PFSK-1 (cell line): ENCODE measurements around the gene CORO2B.

ENCODE experiments used
- FOXP2 ChIP-seq: optimal IDR thresholded peaks from 2 replicates; pipeline ENCODE3; 2011; ENCODE audit warnings: borderline replicate concordance, control low read depth, inconsistent platforms; ENCODE audit not compliant: insufficient read depth; ENCODE audit errors: extremely low read length, extremely low read depth
- POLR2AphosphoS5 ChIP-seq: IDR thresholded peaks from 2 replicates; pipeline ENCODE4 v1.6.1; 2012; ENCODE audit warnings: low read depth, mild to moderate bottlenecking, control low read depth, low read length, moderate library complexity
- SIN3A ChIP-seq: IDR thresholded peaks from 2 replicates; pipeline ENCODE4 v1.6.1; 2012; ENCODE audit warnings: mild to moderate bottlenecking, low read length, moderate library complexity, borderline replicate concordance; ENCODE audit not compliant: insufficient read depth
- TAF1 ChIP-seq: IDR thresholded peaks from 2 replicates; pipeline ENCODE4 v1.6.1; 2012; ENCODE audit warnings: low read length, control low read depth, borderline replicate concordance; ENCODE audit not compliant: insufficient read depth
- TF ChIP-seq, protein P1 (sequence below), 2 experiments: IDR thresholded peaks; 2 replicates each; pipeline versions ENCODE4 v1.6.1 to v1.8.0; 2011 to 2012; ENCODE audit warnings: low read depth in 2 of 2, low read length in 2 of 2, control low read depth in 1 of 2, inconsistent platforms in 1 of 2, mild to moderate bottlenecking in 1 of 2, moderate library complexity in 1 of 2; ENCODE audit not compliant: insufficient read depth in 1 of 2

Gene CORO2B

DNA sequence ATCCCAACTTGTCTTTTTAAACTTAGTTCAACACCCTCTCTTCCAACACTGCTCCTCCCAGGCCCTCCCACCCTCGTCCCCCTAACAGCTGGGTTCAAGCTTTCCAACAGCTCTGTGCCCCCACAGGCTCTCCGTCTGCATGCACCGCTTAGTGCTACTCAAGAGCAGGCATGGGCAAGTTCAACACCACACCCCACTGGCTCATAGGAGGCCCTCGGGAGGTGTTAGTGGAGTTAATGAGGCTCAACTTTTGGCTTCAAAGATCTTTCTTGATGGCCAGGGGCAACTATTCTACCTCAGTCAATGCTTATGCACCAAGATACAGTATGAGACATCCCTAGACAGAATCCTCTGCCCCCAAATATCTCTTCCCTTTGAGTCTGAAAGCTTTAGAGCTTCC, 127.5 kb downstream of the CORO2B start:
- no peak for TF ChIP-seq POLR2AphosphoS5
- TF ChIP-seq TAF1, result no peak
- TF ChIP-seq, protein P1, sequence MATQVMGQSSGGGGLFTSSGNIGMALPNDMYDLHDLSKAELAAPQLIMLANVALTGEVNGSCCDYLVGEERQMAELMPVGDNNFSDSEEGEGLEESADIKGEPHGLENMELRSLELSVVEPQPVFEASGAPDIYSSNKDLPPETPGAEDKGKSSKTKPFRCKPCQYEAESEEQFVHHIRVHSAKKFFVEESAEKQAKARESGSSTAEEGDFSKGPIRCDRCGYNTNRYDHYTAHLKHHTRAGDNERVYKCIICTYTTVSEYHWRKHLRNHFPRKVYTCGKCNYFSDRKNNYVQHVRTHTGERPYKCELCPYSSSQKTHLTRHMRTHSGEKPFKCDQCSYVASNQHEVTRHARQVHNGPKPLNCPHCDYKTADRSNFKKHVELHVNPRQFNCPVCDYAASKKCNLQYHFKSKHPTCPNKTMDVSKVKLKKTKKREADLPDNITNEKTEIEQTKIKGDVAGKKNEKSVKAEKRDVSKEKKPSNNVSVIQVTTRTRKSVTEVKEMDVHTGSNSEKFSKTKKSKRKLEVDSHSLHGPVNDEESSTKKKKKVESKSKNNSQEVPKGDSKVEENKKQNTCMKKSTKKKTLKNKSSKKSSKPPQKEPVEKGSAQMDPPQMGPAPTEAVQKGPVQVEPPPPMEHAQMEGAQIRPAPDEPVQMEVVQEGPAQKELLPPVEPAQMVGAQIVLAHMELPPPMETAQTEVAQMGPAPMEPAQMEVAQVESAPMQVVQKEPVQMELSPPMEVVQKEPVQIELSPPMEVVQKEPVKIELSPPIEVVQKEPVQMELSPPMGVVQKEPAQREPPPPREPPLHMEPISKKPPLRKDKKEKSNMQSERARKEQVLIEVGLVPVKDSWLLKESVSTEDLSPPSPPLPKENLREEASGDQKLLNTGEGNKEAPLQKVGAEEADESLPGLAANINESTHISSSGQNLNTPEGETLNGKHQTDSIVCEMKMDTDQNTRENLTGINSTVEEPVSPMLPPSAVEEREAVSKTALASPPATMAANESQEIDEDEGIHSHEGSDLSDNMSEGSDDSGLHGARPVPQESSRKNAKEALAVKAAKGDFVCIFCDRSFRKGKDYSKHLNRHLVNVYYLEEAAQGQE (IDR thresholded peaks at IDR 0.05; ENCODE audit: insufficient read depth in 1 of 2, low read depth in 2 of 2, low read length in 2 of 2), result no peak

DNA sequence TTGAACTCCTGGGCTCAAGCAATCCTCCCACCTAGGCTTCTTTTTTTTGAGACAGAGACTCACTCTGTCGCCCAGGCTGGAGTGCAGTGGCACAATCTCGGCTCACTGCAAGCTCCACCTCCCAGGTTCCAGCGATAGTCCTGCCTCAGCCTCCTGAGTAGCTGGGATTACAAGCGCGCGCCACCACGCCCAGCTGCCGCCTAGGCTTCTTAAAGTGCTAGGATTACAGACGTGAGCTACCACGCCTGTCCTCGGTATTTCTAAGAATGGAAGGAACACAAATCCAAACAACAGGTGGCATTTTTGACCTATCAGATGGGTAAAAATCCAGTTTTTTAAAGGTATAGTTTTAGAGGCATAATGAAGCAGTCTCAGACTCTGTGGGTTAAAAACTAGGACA, 128.1 kb downstream of the CORO2B start:
- TF ChIP-seq SIN3A (no peak), POLR2AphosphoS5 (no peak)

DNA sequence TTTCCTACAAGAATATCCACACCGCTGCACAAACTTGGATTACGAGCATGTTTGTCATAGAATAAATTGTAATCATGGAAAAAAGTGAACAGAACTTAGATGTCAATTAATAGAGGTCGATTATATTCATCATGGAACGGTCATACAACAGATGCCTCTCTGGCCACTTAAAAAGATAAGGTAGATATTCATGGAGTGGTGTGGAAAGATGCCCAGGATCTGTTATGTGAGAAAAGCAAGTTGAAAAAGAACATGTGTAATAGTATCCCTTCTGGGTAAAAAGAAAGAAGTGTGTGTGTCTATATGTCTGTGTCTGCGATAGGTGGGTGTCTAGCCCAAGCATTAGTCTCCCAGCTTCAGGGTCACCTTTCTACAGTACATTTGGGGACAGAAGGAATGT, 128.6 kb downstream of the CORO2B start:
- TF ChIP-seq POLR2AphosphoS5 (no peak), FOXP2 (no peak), TAF1 (no peak), SIN3A (no peak)
- TF ChIP-seq, protein P1 (IDR thresholded peaks at IDR 0.05; ENCODE audit: insufficient read depth in 1 of 2, low read depth in 2 of 2, low read length in 2 of 2), result no peak

DNA sequence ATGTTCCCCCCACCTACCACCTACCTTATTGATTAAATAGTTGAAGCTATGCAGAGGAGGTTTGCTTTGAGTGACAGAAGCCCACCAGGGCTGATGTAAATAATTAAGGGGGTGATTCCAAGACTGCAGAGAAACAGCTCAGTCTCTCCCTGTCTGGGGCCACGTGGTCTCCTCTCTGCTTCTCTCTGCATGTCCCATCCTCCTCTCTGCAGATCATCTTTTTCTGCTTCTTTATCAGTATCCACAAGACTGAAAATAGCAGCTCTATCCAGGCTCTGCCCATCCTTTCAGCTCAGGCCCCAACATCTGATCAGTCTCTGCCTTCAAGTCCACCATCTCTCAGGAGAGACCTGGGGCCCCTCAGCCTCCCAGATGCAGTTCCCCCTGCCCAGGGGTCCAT, 131.1 kb downstream of the CORO2B start:
- TF ChIP-seq, protein P1 (IDR thresholded peaks at IDR 0.05; ENCODE audit: insufficient read depth in 1 of 2, low read depth in 2 of 2, low read length in 2 of 2), result no peak
- TF ChIP-seq SIN3A (no peak), FOXP2 (no peak), TAF1 (no peak), POLR2AphosphoS5 (no peak)

DNA sequence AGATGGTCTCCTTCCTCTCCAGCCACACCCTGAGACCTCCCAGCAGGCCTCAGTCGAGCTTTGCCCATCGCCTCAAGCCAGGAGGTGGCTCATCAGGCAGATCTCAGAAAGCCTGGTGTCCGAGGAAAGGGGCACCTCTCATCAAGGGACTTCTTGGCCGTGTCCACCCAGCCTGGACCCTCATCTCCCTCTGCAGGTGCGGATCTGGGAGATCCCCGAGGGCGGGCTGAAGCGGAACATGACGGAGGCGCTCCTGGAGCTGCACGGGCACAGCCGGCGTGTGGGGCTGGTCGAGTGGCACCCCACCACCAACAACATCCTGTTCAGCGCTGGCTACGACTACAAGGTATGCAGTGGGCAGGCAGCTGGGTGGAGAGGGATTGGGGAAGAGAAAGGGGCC, 131.7 kb downstream of the CORO2B start:
- TF ChIP-seq POLR2AphosphoS5, result no peak
- no peak for TF ChIP-seq SIN3A
- TF ChIP-seq, protein P1 (IDR thresholded peaks at IDR 0.05; ENCODE audit: insufficient read depth in 1 of 2, low read depth in 2 of 2, low read length in 2 of 2), result no peak
- TF ChIP-seq TAF1, result no peak
- TF ChIP-seq FOXP2, result no peak

DNA sequence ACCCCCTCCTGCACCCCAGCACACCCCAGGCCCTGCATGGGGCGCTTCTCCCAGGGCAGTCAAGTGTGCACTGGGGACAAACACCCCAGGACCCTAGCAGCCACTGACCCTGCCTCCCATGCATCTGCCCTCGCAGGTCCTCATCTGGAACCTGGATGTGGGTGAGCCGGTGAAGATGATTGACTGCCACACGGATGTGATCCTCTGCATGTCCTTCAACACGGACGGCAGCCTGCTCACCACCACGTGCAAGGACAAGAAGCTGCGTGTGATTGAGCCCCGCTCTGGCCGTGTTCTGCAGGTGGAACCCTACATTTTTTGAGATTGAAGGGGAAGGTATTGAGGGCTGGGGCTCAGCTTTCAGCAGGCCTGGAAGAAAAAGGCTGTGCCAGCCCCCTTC, 132.6 kb downstream of the CORO2B start:
- no peak for TF ChIP-seq SIN3A
- TF ChIP-seq FOXP2, result no peak
- TF ChIP-seq POLR2AphosphoS5, result no peak
- TF ChIP-seq, protein P1 (IDR thresholded peaks at IDR 0.05; ENCODE audit: insufficient read depth in 1 of 2, low read depth in 2 of 2, low read length in 2 of 2), result no peak
- no peak for TF ChIP-seq TAF1
